Heart left ventricle (tissue), 16 donors: Measurements from ENCODE around the gene SYF2. TPM values are rescaled to one million over a fixed set of nuclear protein-coding genes. Genes with fewer than 3 reads are reported as not detected.
A peak's percentile ranks its signal among the peaks of the same experiment; 100 is the strongest.

Experiments used
- ATAC-seq, 4 donors: fragments of 200-7000 bp; cut with Tn5 transposase; one replicate each; pipeline ENCODE4 v1.9.1; 2020 to 2022; ENCODE audit warnings: moderate library complexity in 4 of 4, mild to moderate bottlenecking in 3 of 4, moderate number of reproducible peaks in 1 of 4
- DNase-seq, 5 donors: peaks; one replicate each; pipeline ENCODE4 v3.0.0-alpha.2; 2020
- H3K27ac ChIP-seq, 12 donors: fragments of 200-600 bp; sonication (generic) in 4 of 12; one replicate each; pipeline versions ENCODE4 v1.5.0 to v1.8.0; 2016 to 2022; ENCODE audit warnings: mild to moderate bottlenecking in 2 of 12
- H3K27me3 ChIP-seq, 9 donors: fragments of 200-600 bp; sonication (generic) in 2 of 9; one replicate each; pipeline versions ENCODE4 v1.5.1 to v1.8.0; 2016 to 2022; ENCODE audit warnings: mild to moderate bottlenecking in 3 of 9
- H3K36me3 ChIP-seq, 9 donors: fragments of 200-600 bp; sonication (generic) in 2 of 9; one replicate each; pipeline versions ENCODE4 v1.5.0 to v1.8.0; 2018 to 2022; ENCODE audit warnings: mild to moderate bottlenecking in 2 of 9
- H3K4me1 ChIP-seq, 12 donors: fragments of 200-600 bp; sonication (generic) in 4 of 12; one replicate each; pipeline versions ENCODE4 v1.5.0 to v1.8.0; 2016 to 2022; ENCODE audit warnings: mild to moderate bottlenecking in 3 of 12
- H3K4me3 ChIP-seq, 12 donors: fragments of 200-600 bp; sonication (generic) in 4 of 12; one replicate each; pipeline versions ENCODE4 v1.5.0 to v1.8.0; 2017 to 2022; ENCODE audit warnings: mild to moderate bottlenecking in 9 of 12, moderate library complexity in 4 of 12
- H3K9me3 ChIP-seq, 12 donors: fragments of 200-600 bp; sonication (generic) in 4 of 12; one replicate each; pipeline versions ENCODE4 v1.5.0 to v1.8.0; 2016 to 2022; ENCODE audit warnings: mild to moderate bottlenecking in 1 of 12
- POLR2A ChIP-seq, 2 donors: fragments of 450-650 bp; IDR thresholded peaks; one replicate each; pipeline ENCODE4 v1.6.1; 2017; ENCODE audit warnings: antibody characterized with exemption in 2 of 2, mild to moderate bottlenecking in 2 of 2, moderate library complexity in 2 of 2
- WGBS, 4 donors: extraction: QIAGEN DNeasy Blood & Tissue Kit in 2 of 4; methylation state at CpG; one replicate each; pipeline versions ENCODE4 v1.1.5 to v1.1.7; 2013 to 2018; 5-methylcytosine and 5-hydroxymethylcytosine counted together
- intact Hi-C, 10 donors: fragments of 100-400 bp; cut with DNase I; formaldehyde crosslinking; loops; one replicate each; pipeline versions ENCODE4 v1.11.1 to v1.14.2; 2022
- polyA plus RNA-seq, 2 donors: library from polyadenylated mRNA; stranded (reverse); fragments of 200-250 nt; gene quantifications; one replicate each; pipeline ENCODE4 v1.2.3, GENCODE V29; 2013
- total RNA-seq, 9 donors: library from RNA; depleted of rRNA in 2 of 9; stranded (reverse); fragments of >200 nt in 2 of 9; fragmentation: NEBNext Ultra II Directional in 3 of 9; extraction: Animal tissue kit (Norgen Biotek cat#: 25700) in 3 of 9; gene quantifications; one replicate each; pipeline versions ENCODE4 v1.1.0 to v1.2.4, GENCODE V29; 2016 to 2023
- TF ChIP-seq, protein P1 (sequence below), 12 donors: fragments of 200-600 bp; sonication (generic) in 4 of 12; IDR thresholded peaks; one replicate each; pipeline versions ENCODE4 v1.5.0 to v1.8.0; 2018 to 2022; ENCODE audit warnings: antibody characterized with exemption in 12 of 12, mild to moderate bottlenecking in 5 of 12
- donor health status: ischemic (EF 13 %, LVEDD 7.1; RV severe dilation, severe dysfunction).
- donor health status: healthy with polysubstance abuse.
- donor health status: DM: no; HTN: yes; CAD: no.
- donor health status: DM: no; HTN: no; CAD: no.
- donor health status: ischemic (EF 25% LVEDD 6.9; RV normal size, moderate dysfunction).
- donor health status: ischemic (EF 25% LVEDD 5.7; RV mildly dilated, moderate dysfunction).
- donor health status: healthy.
- donor health status: DM: yes; HTN: yes; CAD: no.
- donor health status: ischemic (EF 35%, LVEDD 5.7; RV mildly dilated, moderate dysfunction).
- donor health status: nonischemic (EF 11% LVEDD 7.7; RV severe dilation, severe dysfunction).
- donor health status: DM: yes; HTN: yes; CAD: no.
- donor health status: PGD.
- donor health status: ischemic (EF 29% LVEDD 5.4; RV normal size, mild dysfunction).
- donor health status: nonischemic (EF 23%, LVEDD 6.1; RV moderate dilation, normal function).

SYF2 gene
- total and polyA plus RNA-seq, 11 donors, result 25.0 to 60.3 (median 35.4) TPM

DNA sequence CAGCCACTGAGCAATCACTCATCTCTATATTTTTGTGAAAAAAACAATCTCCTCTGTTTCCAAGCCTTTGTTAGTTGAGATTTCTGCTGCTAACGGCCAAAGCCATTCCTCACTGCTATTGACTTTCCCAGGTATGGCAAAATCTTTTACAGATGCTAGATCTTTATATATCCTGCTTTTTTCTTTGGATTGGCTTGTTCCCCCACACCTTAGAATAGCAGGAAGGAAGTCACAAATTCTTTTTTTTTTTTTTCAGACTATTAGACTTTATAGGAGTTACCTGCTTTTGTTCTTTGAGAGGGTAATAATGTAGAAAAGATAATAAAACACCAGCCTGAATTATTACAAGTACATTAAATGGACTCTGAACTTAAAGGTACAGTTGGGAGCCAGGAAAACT lies 24.2 kb downstream of the SYF2 start:
- no peak for TF ChIP-seq POLR2A (IDR thresholded peaks at IDR 0.05)
- TF ChIP-seq, protein P1, sequence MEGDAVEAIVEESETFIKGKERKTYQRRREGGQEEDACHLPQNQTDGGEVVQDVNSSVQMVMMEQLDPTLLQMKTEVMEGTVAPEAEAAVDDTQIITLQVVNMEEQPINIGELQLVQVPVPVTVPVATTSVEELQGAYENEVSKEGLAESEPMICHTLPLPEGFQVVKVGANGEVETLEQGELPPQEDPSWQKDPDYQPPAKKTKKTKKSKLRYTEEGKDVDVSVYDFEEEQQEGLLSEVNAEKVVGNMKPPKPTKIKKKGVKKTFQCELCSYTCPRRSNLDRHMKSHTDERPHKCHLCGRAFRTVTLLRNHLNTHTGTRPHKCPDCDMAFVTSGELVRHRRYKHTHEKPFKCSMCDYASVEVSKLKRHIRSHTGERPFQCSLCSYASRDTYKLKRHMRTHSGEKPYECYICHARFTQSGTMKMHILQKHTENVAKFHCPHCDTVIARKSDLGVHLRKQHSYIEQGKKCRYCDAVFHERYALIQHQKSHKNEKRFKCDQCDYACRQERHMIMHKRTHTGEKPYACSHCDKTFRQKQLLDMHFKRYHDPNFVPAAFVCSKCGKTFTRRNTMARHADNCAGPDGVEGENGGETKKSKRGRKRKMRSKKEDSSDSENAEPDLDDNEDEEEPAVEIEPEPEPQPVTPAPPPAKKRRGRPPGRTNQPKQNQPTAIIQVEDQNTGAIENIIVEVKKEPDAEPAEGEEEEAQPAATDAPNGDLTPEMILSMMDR (IDR thresholded peaks at IDR 0.05), result no peak

DNA sequence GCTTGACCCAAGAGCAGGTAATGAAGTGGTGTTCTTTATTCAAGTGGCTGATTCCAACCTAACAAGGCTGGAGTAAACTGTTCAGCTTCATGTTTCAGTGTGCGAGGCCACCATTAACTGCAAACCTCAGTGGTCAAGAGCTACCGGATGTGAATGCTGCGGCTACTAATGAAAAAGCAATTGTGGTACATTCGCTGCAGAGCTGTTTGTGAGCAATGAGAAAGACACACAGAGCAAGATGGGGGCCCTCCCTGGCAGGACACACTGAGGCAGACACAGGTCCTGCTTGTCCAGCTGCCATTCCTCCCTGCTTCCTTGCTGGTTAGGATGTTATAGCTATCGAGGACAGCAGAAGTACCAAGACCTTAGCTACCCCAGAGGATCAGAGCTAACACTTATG lies 26.1 kb downstream of the SYF2 start:
- DNase-seq (no peak), ATAC-seq (no peak)
- 83 to 93% (median 88%) methylated on average over 5 of the region's 5 CpGs for WGBS, 4 donors
- Histone ChIP-seq H3K27ac (no peak overlapping the region), H3K36me3 (no peaks in the 10 kb centered on the region), H3K4me1 (no peaks in the 10 kb centered on the region), H3K4me3 (no peak overlapping the region), H3K9me3 (no peaks in the 10 kb centered on the region), H3K27me3 (peaks cover 0 to 13% (median 0%) of the 10 kb centered on the region in 9 donors)
- intact Hi-C loops, result loop anchor here in 8 of 10 donors (5.0 to 10.0 kb wide), 5 partner anchors 171 to 521 kb away; partner anchors contain the start of gene RUNX3 (in 4 of the 8)
- no peak for TF ChIP-seq POLR2A (IDR thresholded peaks at IDR 0.05)
- TF ChIP-seq, protein P1 (IDR thresholded peaks at IDR 0.05), result no peak

More for the DNA sequence above, 24.2 kb downstream of the SYF2 start:
- Histone ChIP-seq H3K27ac (no peak overlapping the region), H3K36me3 (no peaks in the 10 kb centered on the region), H3K4me1 (no peaks in the 10 kb centered on the region), H3K4me3 (no peak overlapping the region), H3K27me3 (peaks cover 0 to 17% (median 0%) of the 10 kb centered on the region in 9 donors), H3K9me3 (no peaks in the 10 kb centered on the region)
- ATAC-seq (no peak), DNase-seq (no peak)
- intact Hi-C loops, result loop anchor here in 8 of 10 donors (5.0 to 10.0 kb wide), 5 partner anchors 173 to 523 kb away; partner anchors contain the start of gene RUNX3 (in 4 of the 8)
- 47 to 75% (median 69%) methylated on average over 1 of the region's 1 CpG for WGBS, 4 donors

DNA sequence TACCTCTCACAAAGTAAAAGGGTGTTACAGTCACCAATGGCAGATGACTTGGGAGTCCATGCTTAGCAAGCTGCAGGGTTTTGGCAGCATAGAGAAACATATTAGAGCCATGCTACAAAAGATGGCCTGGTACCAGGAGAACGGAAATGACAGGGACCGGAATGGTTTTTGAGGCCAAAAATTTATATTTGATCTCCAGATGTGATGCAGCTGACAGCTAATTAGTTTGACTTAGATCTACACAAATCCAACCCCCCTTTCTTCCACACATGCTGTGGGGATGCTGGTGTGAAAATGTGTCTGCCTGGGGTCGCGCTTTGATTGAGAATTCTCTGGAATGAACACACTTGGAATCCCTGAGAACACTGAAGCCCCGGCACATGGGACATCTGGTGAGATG lies 26.5 kb downstream of the SYF2 start:
- DNase-seq, result no peak
- WGBS, 4 donors, result 79 to 83% (median 80%) methylated on average over 4 to 5 of the region's 5 CpGs
- Histone ChIP-seq H3K4me3 (no peak overlapping the region), H3K36me3 (no peaks in the 10 kb centered on the region), H3K9me3 (no peaks in the 10 kb centered on the region), H3K27me3 (peaks cover 0 to 13% (median 0%) of the 10 kb centered on the region in 9 donors), H3K4me1 (no peaks in the 10 kb centered on the region), H3K27ac (no peak overlapping the region)
- no peak for ATAC-seq
- intact Hi-C loops, result loop anchor here in 9 of 10 donors (1.0 to 10.0 kb wide), 8 partner anchors 171 to 521 kb away; partner anchors contain the start of gene RUNX3 (in 4 of the 9)
- TF ChIP-seq, protein P1 (IDR thresholded peaks at IDR 0.05), result no peak
- TF ChIP-seq POLR2A (IDR thresholded peaks at IDR 0.05), result no peak

DNA sequence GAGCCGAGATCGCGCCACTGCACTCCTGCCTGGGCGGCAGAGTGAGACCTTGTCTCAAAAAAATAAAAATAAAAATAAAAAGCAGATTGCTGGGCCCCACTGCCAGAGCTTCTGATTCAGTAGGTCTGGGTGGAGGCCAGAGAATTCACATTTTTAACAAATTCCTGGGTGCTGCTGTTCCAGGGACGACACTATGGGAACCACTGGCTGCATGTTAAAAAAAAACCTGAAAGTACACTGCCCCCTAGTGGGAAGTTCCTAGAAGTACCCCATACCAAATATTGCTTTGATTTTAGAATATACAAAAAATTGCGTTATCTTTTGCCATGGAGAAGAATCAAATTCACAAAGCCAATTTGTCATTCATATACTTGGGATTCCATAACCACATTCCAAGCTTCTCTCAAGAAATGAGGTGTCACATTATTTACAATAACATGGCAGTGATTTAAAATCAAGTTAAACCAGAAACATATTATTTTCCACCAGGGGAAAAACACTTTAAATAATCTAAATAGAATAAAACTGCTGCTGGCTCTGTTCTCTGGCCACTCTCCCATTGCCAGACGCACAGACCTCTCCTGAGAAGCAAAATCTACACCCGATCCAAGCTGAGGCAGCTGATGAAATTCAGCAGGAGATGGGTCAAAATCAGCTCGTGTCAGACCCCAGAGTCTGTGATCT lies 27.4 kb downstream of the SYF2 start:
- no peaks in the 10 kb centered on the region for H3K36me3 ChIP-seq
- DNase-seq, result no peak
- H3K27ac ChIP-seq, result no peak overlapping the region
- H3K27me3 ChIP-seq, result peaks cover 0 to 9% (median 0%) of the 10 kb centered on the region in 9 donors
- intact Hi-C loops, result loop anchor here (1.0 to 10.0 kb wide), 11 partner anchors 103 to 520 kb away; partner anchors contain the start of gene RUNX3 (in 6 of the 10)
- peak in 2 of 4 donors; percentile 52 to 69 for ATAC-seq
- H3K9me3 ChIP-seq, result no peaks in the 10 kb centered on the region
- no peak for TF ChIP-seq POLR2A (IDR thresholded peaks at IDR 0.05)
- TF ChIP-seq, protein P1 (IDR thresholded peaks at IDR 0.05), result peak; percentile 75 to 87 (median 80)
- H3K4me1 ChIP-seq, result no peaks in the 10 kb centered on the region
- WGBS, 4 donors, result 57 to 62% (median 59%) methylated on average over 9 of the region's 9 CpGs
- no peak overlapping the region for H3K4me3 ChIP-seq
